T1000 (cell line): ENCODE results near the gene TCEA3.

ENCODE experiments used
- DNase-seq: peaks from one replicate; lab custom pipeline; 2025; ENCODE audit warnings: mixed read lengths; lab: John Stamatoyannopoulos, UW

The TCEA3 gene

GRCh38 chr1:23424293-23425192 lies at the start of gene TCEA3:
TSS of gene TCEA3 (minus strand) at chr1:23424748. CDS start at chr1:23424633, 115 bp downstream.
- no peak for DNase-seq

DNA sequence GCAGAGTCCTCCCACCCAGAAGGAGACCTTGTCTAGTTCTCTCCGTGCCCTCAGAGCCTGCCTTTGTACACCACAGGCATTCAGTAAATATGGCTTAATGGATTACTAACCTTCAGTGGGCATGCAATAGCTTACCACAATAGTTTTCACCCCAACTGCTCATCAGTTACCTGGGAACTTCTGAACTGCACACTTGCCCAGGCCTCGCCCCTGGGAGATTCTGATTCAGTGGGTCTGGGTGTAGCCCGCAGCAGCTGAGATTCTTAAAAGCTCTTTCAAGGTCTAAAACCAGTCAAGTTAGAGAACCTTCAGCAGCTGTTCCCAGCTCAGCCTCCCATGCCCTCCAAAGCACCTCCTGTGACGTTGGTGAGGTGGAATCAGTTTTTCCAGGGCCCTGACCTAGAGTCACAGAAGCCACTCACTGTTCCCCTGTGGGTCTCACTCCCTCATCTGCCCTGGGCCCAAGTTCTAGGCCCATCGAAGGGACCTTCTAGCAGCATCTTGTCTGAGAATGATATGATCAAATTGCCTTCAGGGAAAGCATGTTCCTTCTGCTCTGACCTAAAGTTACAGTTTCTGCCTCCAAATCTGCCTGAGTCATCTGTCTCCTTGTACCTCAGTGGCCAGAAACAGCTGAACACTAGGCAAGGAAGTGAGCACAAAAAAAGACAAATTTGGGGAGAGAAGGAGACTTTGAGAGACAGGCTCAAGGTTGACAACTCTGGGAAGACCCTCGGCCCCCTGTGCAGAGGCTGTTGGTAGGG lies 48.7 kb upstream of the TCEA3 start:
- no peak for DNase-seq

GRCh38 chr1:23472351-23473036 lies 47.9 kb upstream of the TCEA3 start:
- no peak for DNase-seq

GRCh38 chr1:23471473-23472075 lies 47.0 kb upstream of the TCEA3 start:
- DNase-seq = no peak

DNA sequence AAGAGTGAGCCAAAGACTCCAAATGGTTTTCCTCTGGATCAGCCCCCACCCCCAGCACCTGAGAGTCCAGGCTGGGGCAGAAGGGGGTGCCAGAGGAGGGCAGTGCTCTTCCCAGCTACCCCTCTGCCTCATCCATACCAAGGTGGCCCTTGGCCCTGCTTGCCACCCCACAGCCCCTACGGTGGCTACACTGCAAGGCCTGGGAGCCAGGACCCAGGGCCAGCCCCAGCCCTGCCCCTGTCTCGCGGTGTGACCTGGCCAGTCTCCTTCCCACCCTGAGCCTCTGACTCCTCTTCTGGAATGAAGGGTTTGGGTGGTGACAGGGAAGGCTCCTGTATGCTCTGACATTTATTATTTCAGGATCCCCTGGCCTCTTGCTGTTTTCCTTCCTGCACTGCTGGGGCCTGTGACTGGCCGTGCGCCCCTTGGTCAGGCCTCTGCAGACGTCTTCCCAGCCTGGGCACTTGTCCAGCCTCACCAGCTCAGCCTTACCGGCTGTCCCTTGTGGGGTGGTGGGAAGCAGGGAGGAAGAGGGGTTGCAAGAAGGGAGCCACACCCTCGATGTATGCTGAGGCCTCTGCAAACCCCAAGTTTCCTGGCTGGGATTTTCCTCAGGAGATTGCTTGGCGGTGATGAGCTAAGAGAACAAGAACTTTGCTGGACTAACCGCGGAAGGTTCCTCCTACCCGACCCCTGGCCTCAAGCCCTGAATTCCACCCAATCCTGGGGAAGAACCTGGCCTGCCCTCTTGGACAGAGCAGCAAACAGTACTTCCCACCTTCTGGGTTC lies 45.9 kb upstream of the TCEA3 start:
- no peak for DNase-seq

GRCh38 chr1:23469372-23469982 lies 44.9 kb upstream of the TCEA3 start:
- no peak for DNase-seq

GRCh38 chr1:23466423-23466989 lies 42.0 kb upstream of the TCEA3 start:
- DNase-seq = no peak

DNA sequence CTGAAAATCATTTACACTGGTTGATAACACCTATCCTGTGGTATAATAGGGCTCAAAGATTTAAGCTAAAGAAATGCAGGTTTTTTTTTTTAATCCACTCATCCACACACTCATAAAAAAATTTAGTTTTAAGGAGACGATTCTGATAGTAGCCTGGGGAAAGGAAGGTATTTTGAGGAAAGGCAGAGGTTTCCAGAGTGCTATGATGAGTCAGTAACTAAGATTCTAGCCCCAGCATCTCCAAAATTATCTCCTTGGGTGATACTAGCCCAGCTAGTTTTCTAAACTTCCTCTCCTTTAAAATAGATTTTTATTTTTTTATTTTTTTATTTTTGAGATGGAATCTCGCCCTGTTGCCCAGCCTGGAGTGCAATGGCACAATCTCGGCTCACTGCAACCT lies 38.7 kb upstream of the TCEA3 start:
- DNase-seq = no peak

GRCh38 chr1:23462766-23463165 lies 38.2 kb upstream of the TCEA3 start:
- no peak for DNase-seq

DNA sequence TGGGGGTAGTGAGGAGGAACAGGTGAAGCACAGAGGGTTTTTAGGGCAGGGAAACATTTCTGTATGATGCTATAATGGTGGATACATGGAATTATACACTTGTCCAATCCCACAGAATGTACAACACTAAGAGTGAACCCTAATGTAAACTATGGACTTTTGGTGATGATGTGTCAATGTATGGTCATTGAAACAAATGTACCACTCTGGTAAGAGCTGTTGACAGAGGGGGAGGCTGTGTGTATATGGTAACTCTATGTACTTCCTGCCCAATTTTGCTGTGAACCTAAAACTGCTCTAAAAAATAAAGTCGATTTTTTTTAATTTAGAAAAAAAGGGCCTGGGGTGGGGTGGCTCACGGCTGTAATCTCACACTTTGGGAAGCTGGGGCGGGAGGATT lies 36.5 kb upstream of the TCEA3 start:
- no peak for DNase-seq

- no peak for DNase-seq
Measured at GRCh38 chr1:23460519-23460918, 36.0 kb upstream of the TCEA3 start.

DNA sequence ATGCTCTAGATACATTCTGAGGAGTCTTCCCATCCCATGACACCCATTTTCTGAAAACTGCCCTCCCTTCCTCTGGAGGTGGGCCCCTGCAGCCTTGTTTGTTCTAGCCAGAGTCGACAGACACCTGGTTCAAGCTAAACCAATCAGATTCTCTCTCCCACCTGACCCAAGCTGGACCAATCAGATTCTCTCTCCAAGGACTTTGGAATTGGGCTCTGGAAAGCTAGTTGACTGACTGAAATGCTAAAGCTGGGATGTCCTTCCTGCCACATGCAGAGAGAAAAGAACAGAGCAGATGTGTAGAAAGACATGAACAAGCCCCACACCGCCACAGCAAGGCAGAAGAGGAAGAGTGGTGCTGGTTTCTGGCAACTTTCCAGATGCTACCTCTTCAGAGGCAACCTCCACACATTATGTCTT lies 34.8 kb upstream of the TCEA3 start:
- DNase-seq = no peak

DNA sequence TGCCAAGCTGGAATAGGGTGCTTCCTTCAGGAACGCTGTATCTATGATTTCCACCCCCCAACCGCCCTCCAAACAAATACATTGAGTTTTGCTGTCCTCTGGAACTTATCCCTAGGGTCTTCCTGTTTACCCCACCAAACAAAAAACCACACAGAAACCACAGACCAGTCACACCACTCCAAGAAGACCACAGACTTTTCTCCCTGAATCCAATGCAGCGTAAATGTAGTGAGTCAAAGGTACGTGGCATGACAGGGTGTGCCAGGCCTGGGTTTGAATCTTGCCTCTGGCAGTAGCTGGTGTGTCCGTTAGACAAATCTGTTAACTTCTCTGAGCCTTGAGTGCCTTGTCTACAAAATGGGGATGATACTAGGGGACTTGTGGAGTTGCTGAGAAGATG lies 31.7 kb upstream of the TCEA3 start:
- peak; percentile 25 for DNase-seq

DNA sequence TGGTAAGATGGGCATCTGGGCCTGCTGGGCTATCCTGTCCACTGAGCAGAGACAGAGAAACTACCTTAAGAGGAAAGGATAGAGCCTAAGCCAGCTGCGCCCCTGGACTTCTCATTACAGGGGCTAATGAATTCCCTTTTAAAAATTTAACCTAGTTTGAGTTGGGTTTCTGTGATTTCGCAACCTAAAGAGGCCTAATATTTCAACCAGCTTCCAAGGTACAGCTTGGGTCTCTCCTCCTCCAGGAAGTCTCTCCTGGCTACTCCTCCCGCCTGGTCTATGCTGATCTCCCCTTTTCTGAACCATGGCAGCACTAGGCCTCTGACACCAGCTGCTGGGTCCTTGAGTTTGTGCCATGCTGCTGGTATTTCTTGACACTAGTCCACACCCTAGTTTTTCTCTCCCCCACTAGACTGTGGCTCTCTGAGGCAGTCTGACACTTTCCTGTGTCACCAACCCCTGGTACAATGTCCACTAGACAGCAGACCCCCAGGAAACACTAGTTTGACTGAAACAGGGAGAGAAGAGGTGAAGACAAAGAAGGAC lies 29.0 kb upstream of the TCEA3 start:
- DNase-seq = no peak

GRCh38 chr1:23452011-23452411 lies 27.5 kb upstream of the TCEA3 start:
- peak; percentile 56 for DNase-seq

GRCh38 chr1:23451441-23451840 lies 26.9 kb upstream of the TCEA3 start:
- no peak for DNase-seq

DNA sequence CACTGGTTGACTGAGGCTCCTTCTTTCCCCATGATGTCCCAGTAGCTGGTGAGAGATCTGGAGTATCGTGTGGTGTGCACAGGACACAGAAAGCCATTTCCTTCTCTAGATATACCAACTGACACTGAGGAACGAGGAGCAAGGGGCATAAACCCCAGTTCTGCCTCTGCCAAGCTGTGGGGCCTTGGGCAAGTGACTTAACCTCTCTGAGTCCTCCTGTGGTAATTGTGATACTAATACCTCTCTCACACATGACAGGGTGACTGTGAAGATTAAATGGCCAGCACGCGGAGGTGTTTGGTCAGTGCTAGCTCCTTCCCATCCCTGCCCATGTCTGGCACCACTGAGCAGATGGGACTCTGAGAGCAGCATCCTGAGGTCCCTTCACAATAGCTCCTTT lies 26.3 kb upstream of the TCEA3 start:
- DNase-seq = no peak

DNA sequence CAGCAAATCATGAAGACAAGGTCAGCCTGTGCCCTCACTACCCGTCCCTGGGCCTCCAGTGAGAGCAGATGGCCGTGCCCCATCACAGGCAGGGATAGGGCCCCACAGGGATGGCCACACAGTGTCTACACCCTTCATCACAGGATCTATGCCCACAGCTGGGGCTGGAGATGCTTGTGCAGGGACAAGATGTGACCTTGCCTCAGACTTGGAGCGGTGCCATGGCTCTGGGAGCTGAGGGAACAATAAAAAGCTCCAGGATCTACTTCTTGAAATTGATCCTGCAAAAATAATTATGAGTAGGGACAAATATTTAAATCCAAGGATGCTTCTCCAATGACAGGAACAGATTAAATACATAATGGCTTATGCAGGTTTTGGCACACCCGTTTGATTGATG lies 25.4 kb upstream of the TCEA3 start:
- no peak for DNase-seq

DNA sequence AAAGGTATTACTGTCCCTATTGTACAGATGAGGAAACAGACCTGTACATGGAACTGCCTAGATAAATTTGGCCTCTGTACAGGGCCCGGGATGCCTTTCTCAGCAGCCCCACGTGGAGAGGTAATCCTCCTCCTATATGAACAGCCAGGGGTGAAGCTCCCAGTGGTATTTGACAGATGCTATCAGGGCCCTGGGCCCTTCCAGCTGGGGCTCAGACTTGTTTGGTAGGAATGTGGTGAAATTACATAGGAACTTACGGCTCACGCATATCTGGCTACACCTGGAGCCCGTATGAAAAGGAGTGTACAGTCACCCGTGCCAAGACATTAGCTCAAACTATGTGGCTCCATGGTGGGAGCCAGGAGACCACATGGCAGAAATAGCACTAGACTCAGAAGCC lies 24.8 kb upstream of the TCEA3 start:
- no peak for DNase-seq

DNA sequence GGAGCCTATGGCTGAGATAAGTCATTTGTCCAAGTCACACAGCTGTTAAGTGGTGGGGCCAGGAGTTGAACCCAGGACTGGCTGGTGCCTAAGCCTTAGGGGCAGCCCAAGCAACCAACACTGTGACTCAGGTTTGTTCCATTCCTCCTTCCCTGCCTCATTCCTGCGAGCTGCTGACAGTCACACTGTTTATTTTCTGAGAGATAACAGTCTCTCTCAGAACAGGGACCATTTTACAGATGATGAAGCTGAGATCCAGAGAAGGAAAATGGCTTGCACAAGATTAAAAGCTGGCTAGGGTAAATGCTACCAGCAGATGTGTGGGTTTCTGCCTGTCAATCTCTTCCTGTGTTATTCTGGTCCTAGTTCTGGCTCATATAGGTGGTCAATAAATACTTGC lies 24.3 kb upstream of the TCEA3 start:
- DNase-seq = no peak
